HG03103 (cell line): ENCODE measurements around the gene EEFSEC.

Experiments used
- ATAC-seq: cut with Tn5 transposase; IDR thresholded peaks from one replicate; pipeline ENCODE4 v1.9.1; 2021; ENCODE audit warnings: low read depth; ENCODE audit not compliant: unreplicated experiment

The EEFSEC gene

DNA sequence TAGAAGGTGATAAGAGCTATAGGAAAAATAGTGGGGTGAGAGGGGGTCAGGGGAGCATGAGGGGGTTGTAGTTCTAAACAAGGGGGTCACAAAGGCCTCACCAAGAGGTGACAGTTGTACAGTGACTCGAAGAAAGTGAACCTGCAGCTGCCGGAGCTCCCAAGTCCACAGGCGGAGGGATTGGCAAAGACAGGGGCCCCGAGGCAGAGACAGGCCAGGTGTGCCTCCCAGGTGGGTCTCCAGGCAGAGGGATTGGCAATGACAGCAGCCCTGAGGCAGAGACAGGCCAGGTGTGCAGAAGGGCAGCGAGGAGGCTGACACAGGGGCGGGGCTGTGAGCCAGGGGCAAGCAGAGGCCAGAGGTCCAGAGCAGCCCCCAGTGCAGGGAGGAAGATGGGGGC, 249.7 kb downstream of the EEFSEC start:
- ATAC-seq = no peak

- no peak for ATAC-seq
Observed at GRCh38 chr3:128404276-128405068, 251.2 kb downstream of the EEFSEC start.

DNA sequence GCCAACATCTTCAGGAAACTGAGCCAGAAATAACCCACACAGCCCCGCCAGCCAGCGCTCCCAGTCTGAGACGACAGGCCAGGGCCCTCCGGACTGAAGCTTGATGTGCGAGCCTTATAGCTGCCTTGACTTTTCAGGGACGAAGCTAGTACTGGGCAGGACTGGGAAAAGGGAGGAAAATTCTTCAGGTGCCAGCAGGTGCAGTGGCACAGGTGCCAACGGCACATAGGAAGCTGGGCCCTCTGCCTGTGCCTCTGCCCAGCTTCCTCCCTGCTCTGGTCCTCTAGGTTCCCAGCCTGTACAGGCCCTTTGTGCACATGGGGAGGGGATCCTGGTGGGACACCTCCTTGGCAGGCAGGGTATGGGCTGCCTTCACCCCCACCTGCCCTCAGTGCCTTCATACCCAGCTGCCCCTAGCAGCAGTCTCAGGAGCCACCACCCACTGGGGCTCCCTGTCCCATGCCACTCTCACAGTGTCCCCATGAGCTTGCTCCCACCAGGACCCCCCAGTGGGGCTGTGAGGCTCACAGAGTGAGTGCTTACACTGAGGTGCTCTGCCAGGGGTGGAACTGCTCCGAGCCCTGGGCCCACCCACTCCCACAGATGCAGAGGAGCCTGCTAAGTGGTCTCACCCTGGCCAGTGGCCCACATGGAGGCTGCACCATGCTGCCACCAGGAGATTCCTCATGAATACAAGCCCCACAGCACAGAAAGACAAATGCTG, 252.4 kb downstream of the EEFSEC start:
- ATAC-seq = no peak

DNA sequence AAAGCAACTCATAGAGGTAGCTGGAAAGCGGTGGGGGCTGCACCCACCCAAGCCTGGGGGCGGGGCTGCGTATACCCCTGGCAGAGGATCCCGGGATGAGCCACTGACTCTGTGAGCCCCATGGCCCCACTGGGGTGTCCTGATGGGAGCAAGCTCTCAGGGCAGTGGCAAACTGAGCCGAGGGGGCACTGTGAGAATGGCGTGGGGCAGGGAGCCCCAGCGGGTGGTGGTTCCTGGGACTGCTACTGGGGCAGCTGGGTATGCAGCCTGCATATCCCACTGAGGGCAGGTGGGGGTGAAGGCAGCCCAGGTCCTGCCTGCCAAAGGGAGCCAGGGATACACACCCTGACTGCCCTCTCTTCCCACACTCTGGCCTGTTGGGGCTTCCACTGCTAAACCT, 254.0 kb downstream of the EEFSEC start:
- no peak for ATAC-seq

- no peak for ATAC-seq
Observed at GRCh38 chr3:128408012-128408692, 254.9 kb downstream of the EEFSEC start.

GRCh38 chr3:128408693-128409623, 255.7 kb downstream of the EEFSEC start:
- ATAC-seq = no peak

- no peak for ATAC-seq
Observed at GRCh38 chr3:128409624-128410581, 256.6 kb downstream of the EEFSEC start.

DNA sequence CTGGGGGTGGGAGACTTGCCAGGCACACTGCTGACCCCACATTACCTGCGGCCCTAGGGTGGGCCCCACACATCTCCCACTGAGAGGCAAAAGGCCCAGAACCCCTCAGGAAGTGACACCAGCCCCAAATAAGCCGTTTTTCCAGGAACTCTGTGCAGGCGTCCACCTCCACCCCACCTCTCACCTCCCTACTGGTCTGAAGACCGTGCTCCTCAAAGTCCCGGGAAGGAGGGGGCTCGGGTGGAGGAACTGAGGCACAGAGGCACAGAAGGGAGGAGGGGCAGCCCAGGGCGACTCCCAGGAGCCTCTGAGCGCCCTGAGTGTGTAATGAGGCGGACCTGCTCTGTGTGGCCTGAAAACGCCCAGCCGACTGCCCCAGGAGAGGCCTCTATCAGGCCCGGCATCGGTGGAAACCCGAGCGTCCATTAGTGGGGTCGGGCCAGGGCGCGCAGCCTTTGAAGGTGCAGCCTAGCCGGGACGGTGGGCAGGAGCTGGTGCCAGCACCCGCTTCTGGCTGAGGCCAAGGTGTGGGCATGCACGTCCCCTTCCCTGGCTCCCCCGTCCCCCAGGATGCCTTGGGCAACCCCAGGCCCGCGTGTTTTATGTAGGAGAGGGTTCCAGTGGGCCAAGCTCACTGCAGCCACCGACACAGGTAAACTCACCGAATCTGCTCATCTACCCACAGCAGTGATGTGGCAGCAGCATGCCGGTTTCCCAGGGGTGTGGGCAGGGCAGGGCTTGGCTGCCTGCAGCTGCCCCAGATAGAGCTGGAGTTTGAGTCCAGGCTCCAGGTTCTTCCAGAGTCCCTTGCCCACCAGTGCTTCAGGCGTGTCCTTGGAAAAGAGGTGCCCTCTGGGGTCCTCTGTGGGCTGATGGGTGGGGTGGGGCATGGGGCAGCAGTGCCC, 257.6 kb downstream of the EEFSEC start:
- ATAC-seq = no peak

- ATAC-seq = no peak
Observed at GRCh38 chr3:128411574-128412064, 258.3 kb downstream of the EEFSEC start.

- ATAC-seq = no peak
Observed at GRCh38 chr3:128412180-128413002, 259.1 kb downstream of the EEFSEC start.

DNA sequence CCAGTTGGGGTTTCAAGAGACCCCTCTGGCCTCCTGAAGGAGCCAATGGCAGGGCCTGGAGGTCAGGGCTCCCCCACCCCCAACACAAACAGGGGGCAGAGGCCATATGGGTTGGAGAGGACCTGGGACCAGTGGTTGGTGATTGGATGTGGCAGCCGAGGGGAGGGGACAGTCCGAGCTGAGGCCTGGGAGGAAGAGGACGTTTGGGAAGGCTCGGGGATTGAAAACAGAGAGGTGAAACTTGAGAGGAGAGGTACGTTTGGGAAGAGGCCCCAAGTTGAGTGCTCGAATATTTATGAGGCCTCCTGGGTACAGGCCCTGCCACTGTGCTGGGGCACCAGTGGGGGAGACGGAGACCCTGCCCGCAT, 259.7 kb downstream of the EEFSEC start:
- ATAC-seq = no peak

DNA sequence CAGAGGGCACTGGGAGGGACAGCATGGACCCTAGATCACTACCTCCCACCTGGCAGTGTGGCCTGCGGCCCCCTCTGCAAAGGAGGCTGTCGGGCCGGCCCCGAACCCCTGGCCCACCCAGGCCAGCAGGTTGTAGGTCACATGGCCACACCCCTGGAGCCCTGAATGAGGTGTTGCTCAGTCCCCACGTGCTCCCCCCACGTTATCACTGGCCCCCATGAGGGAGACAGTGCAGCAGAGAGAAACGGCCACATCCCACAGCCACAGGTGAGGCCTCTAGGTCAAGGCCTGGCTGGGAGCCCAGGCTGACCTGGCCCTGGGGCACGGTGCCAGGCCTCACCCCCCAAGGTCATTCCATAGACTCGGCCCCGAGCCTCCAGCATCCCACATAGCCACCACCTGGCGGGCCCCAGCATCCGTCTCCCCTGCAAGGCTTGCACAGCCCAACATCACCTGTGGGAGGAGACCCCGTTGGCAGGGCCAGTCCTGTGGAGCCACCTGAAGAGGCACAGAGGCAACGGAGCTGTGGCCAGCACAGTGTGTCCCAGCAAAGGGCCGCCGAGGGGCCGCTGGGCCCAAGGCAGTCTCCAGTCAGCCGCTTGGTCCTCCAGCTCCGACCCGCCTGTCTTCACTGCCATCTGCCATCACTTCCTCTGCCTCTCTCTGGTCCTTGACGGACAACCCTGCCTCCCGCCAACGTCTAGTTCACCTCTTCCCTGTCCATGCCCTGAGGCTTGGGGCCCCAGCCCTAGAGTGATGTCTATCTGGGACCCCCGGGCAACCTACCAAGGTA, 260.3 kb downstream of the EEFSEC start:
- no peak for ATAC-seq

- ATAC-seq = no peak
Observed at GRCh38 chr3:128415200-128415772, 262.0 kb downstream of the EEFSEC start.

- ATAC-seq = no peak
Observed at GRCh38 chr3:128415773-128416577, 262.7 kb downstream of the EEFSEC start.

DNA sequence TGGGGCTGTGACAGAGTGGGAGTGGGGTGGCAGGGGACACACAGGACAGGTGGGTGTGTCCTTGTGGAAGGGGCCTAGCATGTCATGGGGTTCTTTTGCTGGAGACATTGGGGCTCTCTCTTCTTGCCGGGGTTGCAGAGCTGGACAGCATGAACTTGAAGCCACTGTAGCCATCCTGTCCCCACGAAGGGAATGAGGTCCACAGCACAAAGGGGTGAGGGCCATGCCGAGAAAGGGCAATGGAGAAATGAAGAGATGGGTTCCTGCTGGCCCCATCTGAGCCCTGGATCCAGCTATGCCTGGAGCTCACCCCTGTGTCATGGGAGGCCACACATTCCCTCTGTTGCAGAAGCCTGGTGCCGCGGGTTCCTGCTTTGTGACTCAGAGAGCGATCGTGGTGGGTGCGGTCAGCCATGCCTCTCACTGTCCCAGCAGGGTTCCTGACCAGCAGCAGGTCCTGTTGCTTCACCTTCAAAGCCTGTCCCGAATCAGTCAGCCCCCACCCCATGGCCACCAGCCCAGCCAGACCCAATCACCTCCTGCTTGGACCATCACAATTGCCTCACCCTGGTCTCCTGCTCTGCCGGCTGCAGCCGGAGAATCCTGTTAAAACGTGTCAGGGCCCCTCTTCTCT, 263.4 kb downstream of the EEFSEC start:
- no peak for ATAC-seq
